B cell (primary cell): Measurements from ENCODE around the gene ZMYND8.

Source experiments
- EZH2 ChIP-seq: IDR thresholded peaks from 2 replicates; pipeline ENCODE4 v1.6.1; 2012; ENCODE audit warnings: borderline replicate concordance, low read depth, mild to moderate bottlenecking, moderate library complexity, low read length; ENCODE audit not compliant: insufficient read depth, poor library complexity, severe bottlenecking
- TF ChIP-seq, protein P1 (sequence below): fragments of 200-600 bp; IDR thresholded peaks from one replicate; pipeline ENCODE4 v1.8.0; 2022; ENCODE audit warnings: antibody characterized with exemption, mild to moderate bottlenecking

DNA sequence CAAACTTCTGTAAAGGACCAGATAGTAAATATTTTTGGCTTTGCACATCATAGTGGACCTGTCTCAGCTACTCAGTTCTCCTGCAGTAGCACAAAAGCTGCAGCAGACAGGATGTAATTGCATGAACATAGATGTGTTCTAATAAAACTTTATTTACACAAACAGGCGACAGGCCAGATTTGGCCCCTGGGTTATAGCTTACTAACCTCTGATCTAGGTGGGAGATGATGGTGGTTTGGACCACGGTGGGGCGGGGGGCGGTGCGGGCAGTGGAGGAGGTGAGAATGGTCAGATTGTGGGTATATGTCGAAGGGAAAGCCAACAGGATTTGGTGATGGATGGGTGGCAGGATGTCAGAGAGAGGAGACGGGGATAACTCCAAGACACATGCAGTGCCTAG is 196.3 kb downstream of the ZMYND8 start:
- TF ChIP-seq, protein P1, sequence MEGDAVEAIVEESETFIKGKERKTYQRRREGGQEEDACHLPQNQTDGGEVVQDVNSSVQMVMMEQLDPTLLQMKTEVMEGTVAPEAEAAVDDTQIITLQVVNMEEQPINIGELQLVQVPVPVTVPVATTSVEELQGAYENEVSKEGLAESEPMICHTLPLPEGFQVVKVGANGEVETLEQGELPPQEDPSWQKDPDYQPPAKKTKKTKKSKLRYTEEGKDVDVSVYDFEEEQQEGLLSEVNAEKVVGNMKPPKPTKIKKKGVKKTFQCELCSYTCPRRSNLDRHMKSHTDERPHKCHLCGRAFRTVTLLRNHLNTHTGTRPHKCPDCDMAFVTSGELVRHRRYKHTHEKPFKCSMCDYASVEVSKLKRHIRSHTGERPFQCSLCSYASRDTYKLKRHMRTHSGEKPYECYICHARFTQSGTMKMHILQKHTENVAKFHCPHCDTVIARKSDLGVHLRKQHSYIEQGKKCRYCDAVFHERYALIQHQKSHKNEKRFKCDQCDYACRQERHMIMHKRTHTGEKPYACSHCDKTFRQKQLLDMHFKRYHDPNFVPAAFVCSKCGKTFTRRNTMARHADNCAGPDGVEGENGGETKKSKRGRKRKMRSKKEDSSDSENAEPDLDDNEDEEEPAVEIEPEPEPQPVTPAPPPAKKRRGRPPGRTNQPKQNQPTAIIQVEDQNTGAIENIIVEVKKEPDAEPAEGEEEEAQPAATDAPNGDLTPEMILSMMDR, result no peak
- TF ChIP-seq EZH2, result no peak
